BJ (cell line): Measurements from ENCODE around the gene DCX. TPM values are rescaled to one million over a fixed set of nuclear protein-coding genes. Genes with fewer than 3 reads are reported as not detected.

Experiments used
- CTCF ChIA-PET: fragments of 350-600 bp; formaldehyde crosslinking; extraction: SDS; loops from one replicate; lab custom pipeline; 2021; ENCODE audit warnings: antibody characterized with exemption, inconsistent platforms; lab: Yijun Ruan, JAX
- POLR2A ChIA-PET: fragments of 300-600 bp; sonication (Branson Sonifier 250); formaldehyde crosslinking; extraction: SDS; loops from one replicate; lab custom pipeline; 2021; ENCODE audit warnings: antibody characterized with exemption; lab: Charles Lee
- DNase-seq: peaks from one replicate; pipeline ENCODE4 v3.0.0-alpha.2; 2011; ENCODE audit warnings: low read depth
- H3K27me3 ChIP-seq: 2 replicates; pipeline ENCODE4 v1.6.0; 2011; ENCODE audit warnings: low read length; ENCODE audit not compliant: control insufficient read depth, insufficient read depth
- H3K36me3 ChIP-seq: 2 replicates; pipeline ENCODE4 v1.5.1; 2011; ENCODE audit warnings: low read length; ENCODE audit not compliant: control insufficient read depth, insufficient read depth
- H3K4me3 ChIP-seq: 2 replicates; pipeline ENCODE4 v1.5.1; 2011; ENCODE audit warnings: low read depth, mild to moderate bottlenecking, control low read depth, low read length
- polyA plus RNA-seq: library from polyadenylated mRNA; depleted of rRNA; stranded (reverse); fragments of >200 nt; gene quantifications from 2 replicates; pipeline ENCODE4 v1.2.3, GENCODE V29; 2011
- TF ChIP-seq, protein P1 (sequence below): IDR thresholded peaks from 2 replicates; pipeline ENCODE4 v1.5.1; 2011; ENCODE audit warnings: low read depth, mild to moderate bottlenecking, control low read depth, inconsistent platforms, low read length, moderate library complexity; ENCODE audit not compliant: insufficient read depth

DCX gene
- polyA plus RNA-seq, 1 experiment, result not detected

GRCh38 chrX:111410590-111411078 lies 1.4 kb downstream of the DCX start:
- DNase-seq, result no peak
- ChIA-PET POLR2A (no interaction called here), CTCF (no interaction called here)
- no peaks in the 10 kb centered on the region for H3K36me3 ChIP-seq
- no peaks in the 10 kb centered on the region for H3K27me3 ChIP-seq
- TF ChIP-seq, protein P1, sequence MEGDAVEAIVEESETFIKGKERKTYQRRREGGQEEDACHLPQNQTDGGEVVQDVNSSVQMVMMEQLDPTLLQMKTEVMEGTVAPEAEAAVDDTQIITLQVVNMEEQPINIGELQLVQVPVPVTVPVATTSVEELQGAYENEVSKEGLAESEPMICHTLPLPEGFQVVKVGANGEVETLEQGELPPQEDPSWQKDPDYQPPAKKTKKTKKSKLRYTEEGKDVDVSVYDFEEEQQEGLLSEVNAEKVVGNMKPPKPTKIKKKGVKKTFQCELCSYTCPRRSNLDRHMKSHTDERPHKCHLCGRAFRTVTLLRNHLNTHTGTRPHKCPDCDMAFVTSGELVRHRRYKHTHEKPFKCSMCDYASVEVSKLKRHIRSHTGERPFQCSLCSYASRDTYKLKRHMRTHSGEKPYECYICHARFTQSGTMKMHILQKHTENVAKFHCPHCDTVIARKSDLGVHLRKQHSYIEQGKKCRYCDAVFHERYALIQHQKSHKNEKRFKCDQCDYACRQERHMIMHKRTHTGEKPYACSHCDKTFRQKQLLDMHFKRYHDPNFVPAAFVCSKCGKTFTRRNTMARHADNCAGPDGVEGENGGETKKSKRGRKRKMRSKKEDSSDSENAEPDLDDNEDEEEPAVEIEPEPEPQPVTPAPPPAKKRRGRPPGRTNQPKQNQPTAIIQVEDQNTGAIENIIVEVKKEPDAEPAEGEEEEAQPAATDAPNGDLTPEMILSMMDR, result no peak
- no peak overlapping the region for H3K4me3 ChIP-seq

DNA sequence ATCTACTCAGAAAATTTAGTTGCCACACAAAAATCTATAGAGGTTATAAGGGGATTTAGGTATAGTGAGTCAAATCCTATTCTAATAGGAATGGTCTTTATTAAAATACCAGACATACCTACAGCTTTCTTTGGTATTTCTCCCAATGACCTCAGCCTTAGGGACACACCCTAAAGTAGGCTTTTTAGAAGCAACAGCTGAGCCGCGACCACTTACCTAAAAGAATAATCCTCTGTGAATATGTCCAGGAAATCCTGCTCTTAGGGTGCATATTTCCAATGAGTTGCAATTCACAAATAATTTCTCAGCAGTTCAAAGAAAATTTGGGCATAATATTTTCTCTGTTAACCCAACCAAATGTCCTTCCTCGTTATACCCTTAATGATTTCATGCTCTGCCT lies 2.7 kb downstream of the DCX start:
- DNase-seq, result no peak
- Histone ChIP-seq H3K36me3 (no peaks in the 10 kb centered on the region), H3K27me3 (no peaks in the 10 kb centered on the region), H3K4me3 (no peak overlapping the region)
- POLR2A ChIA-PET, result no interaction called here
- CTCF ChIA-PET, result no interaction called here
- TF ChIP-seq, protein P1, result no peak

DNA sequence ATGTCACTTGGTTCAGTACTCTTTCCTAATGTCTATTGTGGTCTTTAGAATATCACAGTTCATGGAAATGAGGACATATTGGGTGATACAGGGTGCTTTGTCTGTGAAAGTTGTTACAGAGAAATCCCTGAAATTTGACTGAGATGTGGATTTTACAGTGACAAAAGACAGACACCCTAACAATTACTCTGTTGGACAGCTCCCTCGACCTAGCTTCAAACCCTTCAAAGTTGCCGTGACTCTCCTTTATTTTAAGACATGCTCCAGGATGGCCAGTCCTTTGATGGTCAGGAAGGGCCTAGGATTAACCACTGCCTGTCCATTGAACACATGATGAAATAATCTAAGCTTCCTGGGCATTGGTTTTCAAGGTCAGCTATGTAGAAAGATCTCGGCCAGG lies 4.0 kb downstream of the DCX start:
- ChIA-PET POLR2A (no interaction called here), CTCF (no interaction called here)
- Histone ChIP-seq H3K36me3 (no peaks in the 10 kb centered on the region), H3K4me3 (no peak overlapping the region), H3K27me3 (no peaks in the 10 kb centered on the region)
- DNase-seq, result no peak
- TF ChIP-seq, protein P1, result no peak

GRCh38 chrX:111402344-111402743 lies 9.6 kb downstream of the DCX start:
- no peaks in the 10 kb centered on the region for H3K27me3 ChIP-seq
- CTCF ChIA-PET, result no interaction called here
- no peaks in the 10 kb centered on the region for H3K36me3 ChIP-seq
- no peak for DNase-seq
- POLR2A ChIA-PET, result no interaction called here
- no peak overlapping the region for H3K4me3 ChIP-seq
- TF ChIP-seq, protein P1, result no peak

DNA sequence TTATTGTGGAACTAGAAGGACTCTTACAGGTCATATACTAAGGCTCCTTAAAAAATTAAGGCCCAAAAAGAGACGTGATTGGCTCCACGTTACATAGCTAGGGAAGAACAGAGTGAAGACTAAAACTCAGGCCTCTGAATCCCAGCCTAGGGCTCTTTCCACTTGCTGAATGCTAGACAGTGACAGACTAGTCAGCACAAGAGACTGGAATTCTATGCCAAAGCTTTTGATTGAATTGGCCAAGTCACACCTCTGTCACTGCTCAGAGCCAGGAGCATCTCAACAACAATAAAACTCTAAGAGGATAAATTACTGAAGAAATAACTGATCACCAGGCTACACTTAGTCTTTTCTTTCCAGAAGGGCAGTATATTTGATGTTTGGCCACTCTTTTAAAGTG lies 16.8 kb downstream of the DCX start:
- CTCF ChIA-PET, result no interaction called here
- POLR2A ChIA-PET, result no interaction called here
- no peak overlapping the region for H3K4me3 ChIP-seq
- DNase-seq, result no peak
- TF ChIP-seq, protein P1, result no peak
- H3K36me3 ChIP-seq, result no peaks in the 10 kb centered on the region
- H3K27me3 ChIP-seq, result no peaks in the 10 kb centered on the region
